BLaER1 (cell line): Measurements from ENCODE around the gene SLC16A12.

Source experiments
- H3K27ac ChIP-seq: shearing (Covaris generic); formaldehyde crosslinking; 2 replicates; pipeline ENCODE4 v1.8.1; 2022
- H3K27me3 ChIP-seq: shearing (Covaris generic); formaldehyde crosslinking; 2 replicates; pipeline ENCODE4 v1.8.1; 2022
- H3K36me3 ChIP-seq: shearing (Covaris generic); formaldehyde crosslinking; 2 replicates; pipeline ENCODE4 v1.8.1; 2022
- H3K4me1 ChIP-seq: shearing (Covaris generic); formaldehyde crosslinking; 2 replicates; pipeline ENCODE4 v1.8.1; 2022
- H3K4me2 ChIP-seq: shearing (Covaris generic); formaldehyde crosslinking; 2 replicates; pipeline ENCODE4 v1.8.1; 2022
- H3K4me3 ChIP-seq: shearing (Covaris generic); formaldehyde crosslinking; 2 replicates; pipeline ENCODE4 v1.8.1; 2022
- H3K9ac ChIP-seq: shearing (Covaris generic); formaldehyde crosslinking; 2 replicates; pipeline ENCODE4 v1.8.1; 2022
- H3K9me3 ChIP-seq: shearing (Covaris generic); formaldehyde crosslinking; 2 replicates; pipeline ENCODE4 v1.8.1; 2022
- H4K20me1 ChIP-seq: shearing (Covaris generic); formaldehyde crosslinking; 2 replicates; pipeline ENCODE4 v1.8.1; 2022
- Cebpa-rat ChIP-seq: shearing (Covaris generic); IDR thresholded peaks from 2 replicates; pipeline ENCODE4 v1.8.1; 2022

SLC16A12 gene, protein sequence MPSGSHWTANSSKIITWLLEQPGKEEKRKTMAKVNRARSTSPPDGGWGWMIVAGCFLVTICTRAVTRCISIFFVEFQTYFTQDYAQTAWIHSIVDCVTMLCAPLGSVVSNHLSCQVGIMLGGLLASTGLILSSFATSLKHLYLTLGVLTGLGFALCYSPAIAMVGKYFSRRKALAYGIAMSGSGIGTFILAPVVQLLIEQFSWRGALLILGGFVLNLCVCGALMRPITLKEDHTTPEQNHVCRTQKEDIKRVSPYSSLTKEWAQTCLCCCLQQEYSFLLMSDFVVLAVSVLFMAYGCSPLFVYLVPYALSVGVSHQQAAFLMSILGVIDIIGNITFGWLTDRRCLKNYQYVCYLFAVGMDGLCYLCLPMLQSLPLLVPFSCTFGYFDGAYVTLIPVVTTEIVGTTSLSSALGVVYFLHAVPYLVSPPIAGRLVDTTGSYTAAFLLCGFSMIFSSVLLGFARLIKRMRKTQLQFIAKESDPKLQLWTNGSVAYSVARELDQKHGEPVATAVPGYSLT

DNA sequence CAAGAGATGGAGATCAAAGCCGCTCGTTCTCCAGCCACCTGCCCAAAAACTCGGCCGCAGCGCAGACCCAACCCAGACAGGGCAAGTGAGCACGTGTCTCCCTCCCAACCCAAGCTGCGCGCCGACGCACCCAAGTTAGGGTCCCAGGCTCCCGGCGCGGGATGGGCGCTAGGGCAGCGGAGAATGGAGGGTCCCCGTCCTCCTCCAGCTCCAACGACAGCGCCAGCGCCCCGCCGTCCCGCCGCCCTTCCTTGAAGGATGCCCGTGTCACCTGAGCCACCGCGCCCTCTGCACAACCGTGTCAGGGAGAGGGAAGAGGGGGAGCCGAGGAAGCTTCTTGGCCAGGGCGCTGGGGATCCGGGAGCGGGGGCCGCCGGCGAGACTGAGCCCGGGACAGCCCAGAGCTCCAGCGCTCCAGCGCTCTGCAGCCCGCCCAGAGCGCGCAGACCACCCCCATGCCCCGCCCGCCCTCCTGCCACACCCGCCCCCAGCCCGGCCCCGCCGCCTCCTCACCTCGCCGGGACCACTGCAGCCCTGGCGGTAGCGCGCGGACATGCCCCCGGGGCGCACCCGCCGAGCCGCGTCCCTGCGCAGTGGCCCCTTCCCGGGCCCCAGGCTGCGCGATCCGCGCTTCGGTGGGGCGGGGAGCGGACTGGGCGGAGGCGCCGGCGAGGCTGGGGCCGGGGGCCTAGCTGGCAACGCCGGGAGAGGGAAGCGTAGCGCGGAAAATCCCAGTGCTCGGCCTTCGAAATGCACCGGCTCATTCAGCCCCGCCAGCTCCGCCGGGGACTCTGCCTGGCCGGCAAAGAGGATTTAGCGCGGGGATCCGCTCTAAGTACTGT is at the start of gene SLC16A12:
Gene SLC16A12, minus strand, starts transcription at position 424 of the 842 bp plus-strand sequence. CDS start 73,016 bp downstream, outside the sequence.
- Histone ChIP-seq H4K20me1 (no peaks in the 10 kb centered on the region), H3K4me1 (no peaks in the 10 kb centered on the region), H3K27ac (no peak within 1 kb of the TSS), H3K9ac (no peak within 1 kb of the TSS), H3K27me3 (no peaks in the 10 kb centered on the region), H3K4me2 (no peak within 1 kb of the TSS), H3K9me3 (peaks cover 21% of the 10 kb centered on the region), H3K36me3 (no peaks in the 10 kb centered on the region), H3K4me3 (no peak within 1 kb of the TSS)
- TF ChIP-seq Cebpa-rat = no peak

DNA sequence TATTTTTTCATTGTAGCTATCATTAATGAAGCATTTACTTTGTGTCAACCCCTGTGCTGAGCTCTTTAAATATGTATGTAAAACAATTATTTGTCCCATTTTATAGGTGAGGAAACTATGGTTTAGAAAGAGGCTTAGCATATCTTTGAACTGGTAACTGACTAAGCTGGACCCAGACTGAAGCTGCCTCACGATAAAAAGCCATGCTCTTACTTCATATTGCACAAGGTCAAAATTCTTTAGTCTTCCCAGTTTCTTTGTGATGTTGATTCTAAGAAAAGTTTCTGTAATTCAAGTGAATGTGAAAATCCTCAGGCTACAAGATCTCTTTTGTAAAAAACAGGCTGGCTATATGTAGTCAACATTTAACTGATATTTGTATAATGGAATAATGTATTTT is 46.6 kb upstream of the SLC16A12 start:
- Histone ChIP-seq H3K4me2 (no peak overlapping the region), H3K27me3 (no peaks in the 10 kb centered on the region)

DNA sequence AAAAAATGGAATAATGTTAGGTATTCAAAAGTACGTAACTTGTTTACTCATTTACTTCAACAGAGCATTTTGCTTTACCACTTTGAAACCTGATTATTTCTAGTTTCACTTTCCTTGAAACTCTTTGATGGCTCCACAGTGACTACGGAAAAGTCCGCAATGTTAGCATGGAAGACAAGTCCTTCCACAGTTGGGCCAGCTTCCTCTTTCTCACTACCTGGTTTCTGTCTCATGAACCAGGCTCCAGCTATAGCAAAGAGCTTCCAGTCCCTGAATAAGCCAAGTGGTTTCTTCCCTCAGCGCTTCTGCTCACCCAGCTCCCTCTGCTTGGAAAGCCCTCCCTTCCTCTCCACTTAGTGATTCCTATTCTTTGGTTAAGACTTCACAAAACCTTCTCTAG is 44.8 kb upstream of the SLC16A12 start:
- no peaks in the 10 kb centered on the region for H4K20me1 ChIP-seq
- H3K4me2 ChIP-seq = no peak overlapping the region
- TF ChIP-seq Cebpa-rat = no peak
- H3K27ac ChIP-seq = no peak overlapping the region
- peaks cover 24% of the 10 kb centered on the region for H3K36me3 ChIP-seq
- no peak overlapping the region for H3K4me3 ChIP-seq
- H3K9ac ChIP-seq = no peak overlapping the region
- peaks cover 18% of the 10 kb centered on the region for H3K9me3 ChIP-seq
- no peaks in the 10 kb centered on the region for H3K27me3 ChIP-seq
- no peaks in the 10 kb centered on the region for H3K4me1 ChIP-seq

More for the DNA sequence above, 46.6 kb upstream of the SLC16A12 start:
- H3K36me3 ChIP-seq = peaks cover 36% of the 10 kb centered on the region
- no peaks in the 10 kb centered on the region for H4K20me1 ChIP-seq
- peaks cover 9% of the 10 kb centered on the region for H3K9me3 ChIP-seq
- H3K4me1 ChIP-seq = no peaks in the 10 kb centered on the region
- H3K9ac ChIP-seq = no peak overlapping the region
- H3K4me3 ChIP-seq = no peak overlapping the region
- no peak for TF ChIP-seq Cebpa-rat
- no peak overlapping the region for H3K27ac ChIP-seq

DNA sequence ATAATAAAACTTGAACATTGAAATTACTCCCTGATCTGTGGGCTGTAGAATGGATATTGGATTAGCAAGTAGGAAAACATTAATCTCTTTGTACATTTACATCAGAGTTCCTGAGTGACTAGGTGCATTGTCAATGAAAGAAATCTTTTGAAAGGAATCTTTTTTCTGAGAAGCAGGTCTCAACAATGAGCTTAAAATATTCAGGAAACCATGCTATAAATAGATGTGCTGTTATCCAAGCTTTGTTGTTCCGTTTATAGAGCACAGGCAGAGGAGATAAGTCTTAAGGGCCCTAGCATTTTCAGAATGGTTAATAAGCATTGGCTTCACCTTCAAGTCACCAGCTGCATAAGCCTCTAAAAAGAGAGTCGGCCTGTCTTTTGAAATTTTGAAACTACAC is 41.3 kb upstream of the SLC16A12 start:
- no peaks in the 10 kb centered on the region for H4K20me1 ChIP-seq
- H3K27me3 ChIP-seq = no peaks in the 10 kb centered on the region
- no peak overlapping the region for H3K4me3 ChIP-seq
- peaks cover 18% of the 10 kb centered on the region for H3K9me3 ChIP-seq
- H3K4me1 ChIP-seq = no peaks in the 10 kb centered on the region
- peaks cover 17% of the 10 kb centered on the region; the same call in 1 of the 2 replicates for H3K36me3 ChIP-seq
- TF ChIP-seq Cebpa-rat = no peak
- H3K4me2 ChIP-seq = no peak overlapping the region
- no peak overlapping the region for H3K27ac ChIP-seq
- no peak overlapping the region for H3K9ac ChIP-seq

DNA sequence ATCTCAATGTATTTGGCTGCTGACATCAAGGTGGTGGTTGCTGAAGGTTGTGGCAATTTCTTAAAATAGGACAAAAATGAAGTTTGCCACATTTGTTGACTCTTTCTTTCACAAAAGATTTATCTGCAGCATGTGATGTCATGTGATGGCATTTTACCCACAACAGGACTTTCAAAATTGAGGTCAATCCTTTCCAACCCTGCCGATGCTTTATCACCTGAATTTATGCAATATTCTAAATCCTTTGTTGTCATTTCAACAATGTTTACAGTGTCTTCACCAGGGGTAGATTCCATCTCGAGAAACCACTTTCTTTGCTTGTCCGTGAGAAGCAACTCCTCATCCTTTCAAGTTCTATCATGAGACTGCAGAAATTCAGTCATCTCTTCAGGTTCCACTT is 40.6 kb upstream of the SLC16A12 start:
- peaks cover 17% of the 10 kb centered on the region; the same call in 1 of the 2 replicates for H3K36me3 ChIP-seq
- H3K4me2 ChIP-seq = no peak overlapping the region
- no peak overlapping the region for H3K4me3 ChIP-seq
- TF ChIP-seq Cebpa-rat = no peak
- no peaks in the 10 kb centered on the region for H4K20me1 ChIP-seq
- H3K27ac ChIP-seq = no peak overlapping the region
- no peak overlapping the region for H3K9ac ChIP-seq
- no peaks in the 10 kb centered on the region for H3K4me1 ChIP-seq
- H3K27me3 ChIP-seq = no peaks in the 10 kb centered on the region
- peaks cover 18% of the 10 kb centered on the region for H3K9me3 ChIP-seq

DNA sequence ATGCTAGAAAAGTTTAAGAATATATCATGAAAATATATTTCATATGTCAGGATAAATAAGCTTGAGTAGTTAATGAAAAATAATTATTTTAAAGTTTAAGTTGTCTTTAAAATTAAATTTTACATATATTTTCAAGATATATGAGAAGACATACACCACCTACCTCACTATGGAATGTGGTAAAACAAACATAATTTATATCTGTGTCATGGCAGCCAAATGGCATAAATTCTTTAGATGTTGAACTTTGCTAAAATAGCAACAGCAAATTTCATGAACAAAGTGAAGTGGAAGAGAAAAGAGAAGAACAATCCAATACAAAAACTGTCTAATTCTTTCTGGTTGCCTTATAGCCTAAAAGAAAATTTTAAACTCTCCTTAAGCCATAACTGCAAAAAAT is 39.6 kb upstream of the SLC16A12 start:
- TF ChIP-seq Cebpa-rat = no peak
- Histone ChIP-seq H3K27ac (no peak overlapping the region), H3K36me3 (peaks cover 9% of the 10 kb centered on the region; the same call in 1 of the 2 replicates), H3K9ac (no peak overlapping the region), H3K4me2 (no peak overlapping the region), H3K4me3 (no peak overlapping the region), H3K9me3 (peaks cover 18% of the 10 kb centered on the region), H4K20me1 (no peaks in the 10 kb centered on the region), H3K4me1 (no peaks in the 10 kb centered on the region), H3K27me3 (no peaks in the 10 kb centered on the region)

DNA sequence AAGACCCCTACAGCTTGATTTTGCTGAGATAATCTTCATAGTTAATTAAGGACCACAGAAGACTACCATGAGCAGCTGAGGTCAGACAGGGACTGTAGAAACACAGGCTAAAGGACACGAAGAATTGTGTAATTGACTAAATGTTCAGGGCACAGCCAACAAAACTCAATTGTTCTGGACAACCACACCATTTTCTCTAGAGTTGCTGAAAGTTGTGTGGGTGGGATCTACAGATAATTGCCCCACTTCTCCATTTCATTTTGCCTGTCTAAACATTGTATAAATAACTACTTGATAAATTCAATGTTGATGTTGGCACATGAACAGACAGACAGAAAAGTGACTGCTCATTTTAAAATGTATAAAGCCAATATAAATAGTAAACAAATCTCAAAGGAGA is 39.0 kb upstream of the SLC16A12 start:
- H3K9me3 ChIP-seq = peaks cover 18% of the 10 kb centered on the region
- no peaks in the 10 kb centered on the region for H4K20me1 ChIP-seq
- H3K27me3 ChIP-seq = no peaks in the 10 kb centered on the region
- no peak for TF ChIP-seq Cebpa-rat
- H3K36me3 ChIP-seq = peaks cover 7% of the 10 kb centered on the region; the same call in 1 of the 2 replicates
- H3K9ac ChIP-seq = no peak overlapping the region
- no peak overlapping the region for H3K4me3 ChIP-seq
- H3K4me1 ChIP-seq = no peaks in the 10 kb centered on the region
- H3K27ac ChIP-seq = no peak overlapping the region
- H3K4me2 ChIP-seq = no peak overlapping the region

DNA sequence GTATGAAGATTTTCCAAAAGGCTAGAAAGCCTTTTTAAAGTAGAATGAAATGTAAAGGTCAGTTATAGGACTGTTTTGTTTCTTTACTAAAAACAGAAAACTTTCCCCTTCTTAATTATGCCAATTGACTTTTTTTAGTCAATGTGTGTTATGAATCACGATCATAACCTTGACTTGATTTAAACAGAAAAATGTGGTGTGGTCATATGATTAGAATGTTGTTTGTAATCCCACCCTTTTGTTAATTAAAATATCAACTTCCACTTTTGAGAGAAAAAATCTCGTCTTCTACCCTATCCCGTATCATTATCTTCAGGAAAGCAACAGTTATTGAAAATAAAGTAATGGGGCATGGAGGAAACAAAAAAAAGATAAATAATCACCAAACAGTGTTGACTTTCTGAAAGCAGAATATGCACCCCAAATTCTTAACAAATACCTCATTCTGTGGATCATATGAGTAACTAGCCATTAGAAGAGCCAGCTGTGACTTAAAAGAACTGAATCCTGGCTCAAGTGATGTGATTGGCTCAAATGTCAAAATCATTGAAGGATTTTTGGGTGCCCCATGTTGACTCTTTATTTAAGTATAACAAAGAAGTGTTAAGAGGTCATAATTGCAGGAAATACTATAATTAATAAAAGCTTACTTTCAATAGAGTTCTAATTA is 32.3 kb upstream of the SLC16A12 start:
- no peak overlapping the region for H3K4me2 ChIP-seq

DNA sequence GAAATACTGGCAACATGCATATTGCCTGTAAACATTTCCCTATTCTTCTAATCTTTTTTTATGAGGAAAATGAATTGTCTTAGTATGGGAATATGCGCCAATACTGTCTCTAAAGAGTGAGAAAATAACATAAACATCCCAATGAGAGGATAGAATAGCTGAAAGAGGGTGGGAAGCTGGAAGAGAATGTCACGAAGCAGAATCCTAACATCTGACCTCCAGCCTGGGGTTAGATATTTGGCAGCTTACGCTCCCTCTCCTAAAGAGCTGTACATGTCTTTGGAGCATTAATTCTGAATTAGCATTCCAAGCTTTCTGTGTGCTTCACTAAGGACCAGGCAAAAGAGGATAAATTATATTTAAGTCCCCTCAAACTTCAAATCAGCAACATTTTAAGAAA is 31.6 kb upstream of the SLC16A12 start:
- Histone ChIP-seq H3K9me3 (no peaks in the 10 kb centered on the region), H3K27ac (no peak overlapping the region), H3K4me1 (no peaks in the 10 kb centered on the region), H3K27me3 (no peaks in the 10 kb centered on the region), H3K36me3 (no peaks in the 10 kb centered on the region), H3K9ac (no peak overlapping the region), H4K20me1 (no peaks in the 10 kb centered on the region), H3K4me2 (no peak overlapping the region), H3K4me3 (no peak overlapping the region)
- no peak for TF ChIP-seq Cebpa-rat

More for the DNA sequence above, 32.3 kb upstream of the SLC16A12 start:
- H4K20me1 ChIP-seq = no peaks in the 10 kb centered on the region
- no peaks in the 10 kb centered on the region for H3K9me3 ChIP-seq
- no peak for TF ChIP-seq Cebpa-rat
- no peak overlapping the region for H3K27ac ChIP-seq
- no peak overlapping the region for H3K4me3 ChIP-seq
- H3K27me3 ChIP-seq = no peaks in the 10 kb centered on the region
- H3K9ac ChIP-seq = no peak overlapping the region
- H3K4me1 ChIP-seq = no peaks in the 10 kb centered on the region
- H3K36me3 ChIP-seq = no peaks in the 10 kb centered on the region
